GM12801 (cell line): ENCODE measurements around the gene RPP25L.
A peak's percentile ranks its signal among the peaks of the same experiment; 100 is the strongest.

Source experiments
- CTCF ChIP-seq: IDR thresholded peaks from one replicate; pipeline ENCODE4 v1.5.1; 2011; ENCODE audit warnings: control low read depth; ENCODE audit not compliant: insufficient read length; ENCODE audit errors: extremely low read depth

RPP25L gene

GRCh38 chr9:34635556-34635955, 23.7 kb upstream of the RPP25L start:
- no peak for TF ChIP-seq CTCF

- no peak for TF ChIP-seq CTCF
Observed at GRCh38 chr9:34634551-34635248, 22.8 kb upstream of the RPP25L start.

GRCh38 chr9:34633851-34634550, 22.1 kb upstream of the RPP25L start:
- TF ChIP-seq CTCF, result peak; percentile 55

GRCh38 chr9:34633166-34633565, 21.3 kb upstream of the RPP25L start:
- no peak for TF ChIP-seq CTCF

GRCh38 chr9:34630402-34631154, 18.7 kb upstream of the RPP25L start:
- no peak for TF ChIP-seq CTCF

GRCh38 chr9:34629491-34629808, 17.6 kb upstream of the RPP25L start:
- no peak for TF ChIP-seq CTCF

- TF ChIP-seq CTCF, result no peak
Observed at GRCh38 chr9:34628656-34629490, 17.0 kb upstream of the RPP25L start, which contains the start of gene ARID3C. TSS of gene ARID3C (minus strand) at chr9:34629066. CDS start at chr9:34628014, 1,052 bp downstream.
